ENCODE data around the gene FGGY.

The FGGY gene

GRCh38 chr1:59290193-59290949 lies 6.5 kb upstream of the FGGY start (continued):
- TF ChIP-seq HIC1 (tag by site-specific recombination; IDR thresholded peaks at IDR 0.05) (no peak), ZNF654 (tag by site-specific recombination; IDR thresholded peaks at IDR 0.05; ENCODE audit: low read depth) (peak; percentile 28), ZSCAN30 (tag by site-specific recombination; IDR thresholded peaks at IDR 0.05) (peak; percentile 10; the same call in 1 of the 2 replicates), ZBTB20 (tag by site-specific recombination; IDR thresholded peaks at IDR 0.05) (no peak), ZNF626 (tag by site-specific recombination; IDR thresholded peaks at IDR 0.05) (no peak), ZNF335 (tag by site-specific recombination; conservative IDR thresholded peaks at IDR 0.05) (peak; percentile 26), ZNF580 (tag by site-specific recombination; IDR thresholded peaks at IDR 0.05) (0 out of 2 replicates have a peak, but pooled peaks have one; percentile 40), ZNF660 (tag by site-specific recombination; IDR thresholded peaks at IDR 0.05) (peak; percentile 77), ZBTB17 (tag by site-specific recombination; IDR thresholded peaks at IDR 0.05) (0 out of 2 replicates have a peak, but pooled peaks have one; percentile 29), ZNF639 (tag by site-specific recombination; IDR thresholded peaks at IDR 0.05) (0 out of 2 replicates have a peak, but pooled peaks have one; percentile 38), ZXDB (tag by site-specific recombination; IDR thresholded peaks at IDR 0.05) (0 out of 2 replicates have a peak, but pooled peaks have one; percentile 42), ZNF600 (tag by site-specific recombination; IDR thresholded peaks at IDR 0.05) (peak; percentile 54; the same call in 1 of the 2 replicates), ZNF768 (tag by site-specific recombination; IDR thresholded peaks at IDR 0.05) (no peak), ZNF560 (tag by site-specific recombination; IDR thresholded peaks at IDR 0.05; ENCODE audit: borderline replicate concordance) (no peak), SCRT1 (tag by site-specific recombination; IDR thresholded peaks at IDR 0.05; ENCODE audit: borderline replicate concordance) (peak; percentile 71; the same call in 1 of the 2 replicates)

- Histone ChIP-seq H3K4me1 (ENCODE audit: control insufficient read depth, insufficient read depth, low read length) (0 out of 2 replicates have a peak, but pooled peaks cover 2% of the 10 kb centered on the region), H3K4me3 (ENCODE audit: low read depth, low read length) (no peak overlapping the region), H3K36me3 (ENCODE audit: control insufficient read depth in 2 of 2, insufficient read depth in 1 of 2, low read length in 2 of 2) (no peaks in the 10 kb centered on the region), H3K9me3 (ENCODE audit: control insufficient read depth, insufficient read depth, low read depth, low read length) (no peaks in the 10 kb centered on the region), H3K27ac (ENCODE audit: extremely low read depth, low read depth, low read length) (no peak overlapping the region)
- POLR2A ChIA-PET, result no interaction called here
- CTCF ChIA-PET, result interaction anchor here (1.3 to 1.9 kb wide), 2 partner anchors 13 to 17 kb away, joined by 3 to 6 read pairs; no protein-coding TSS in a partner anchor
- no peak for TF ChIP-seq ZNF488 (tag by site-specific recombination; IDR thresholded peaks at IDR 0.05)
- TF ChIP-seq ZNF561 (tag by site-specific recombination; IDR thresholded peaks at IDR 0.05; ENCODE audit: borderline replicate concordance), result no peak
- TF ChIP-seq ZNF2 (tag by site-specific recombination; IDR thresholded peaks at IDR 0.05), result no peak
- no peak for TF ChIP-seq ZBTB7A (tag by site-specific recombination; IDR thresholded peaks at IDR 0.05; ENCODE audit: low read depth)
- TF ChIP-seq HIC1 (tag by site-specific recombination; IDR thresholded peaks at IDR 0.05), result no peak
- TF ChIP-seq ZNF280D (tag by site-specific recombination; IDR thresholded peaks at IDR 0.05), result no peak
- no peak for TF ChIP-seq ZNF239 (tag by site-specific recombination; IDR thresholded peaks at IDR 0.05)
- no peak for TF ChIP-seq ZFP37 (tag by site-specific recombination; IDR thresholded peaks at IDR 0.05)
- TF ChIP-seq ZNF274 (IDR thresholded peaks at IDR 0.05; ENCODE audit: low read length), result no peak
- no peak for TF ChIP-seq ZNF274 (tag by site-specific recombination; IDR thresholded peaks at IDR 0.05; ENCODE audit: borderline replicate concordance)
- no peak for TF ChIP-seq ZNF560 (tag by site-specific recombination; IDR thresholded peaks at IDR 0.05; ENCODE audit: borderline replicate concordance)
- no peak for TF ChIP-seq RBAK (tag by site-specific recombination; IDR thresholded peaks at IDR 0.05)
These were observed 5.3 kb upstream of the FGGY start for GRCh38 chr1:59291561-59291960.

Measured in HEK293 (cell line).